Adrenal gland (tissue), 12 donors: ENCODE measurements around the gene HINT3. TPM values are rescaled to one million over a fixed set of nuclear protein-coding genes. Genes with fewer than 3 reads are reported as not detected.
A peak's percentile ranks its signal among the peaks of the same experiment; 100 is the strongest.

Experiments used
- DNase-seq, 7 donors: peaks; one replicate each; pipeline ENCODE4 v3.0.0-alpha.2; 2019 to 2020
- H3K27ac ChIP-seq, 5 donors: fragments of 200-600 bp; sonication (generic) in 4 of 5; 1 replicate in 3 of 5; 2 replicates in 2 of 5; pipeline versions ENCODE4 v1.5.1 to v1.8.0; 2016 to 2020; ENCODE audit warnings: mild to moderate bottlenecking in 1 of 5
- H3K27me3 ChIP-seq: fragments of 200-600 bp; 2 replicates; pipeline ENCODE4 v1.8.0; 2021
- H3K36me3 ChIP-seq, 2 donors: fragments of 200-600 bp; replicated peaks in 1 of 2; 1 replicate in 1 of 2; 2 replicates in 1 of 2; pipeline versions ENCODE4 v1.5.1 to v1.8.0; 2018 to 2022
- H3K4me1 ChIP-seq, 2 donors: fragments of 200-600 bp; replicated peaks in 1 of 2; 1 replicate in 1 of 2; 2 replicates in 1 of 2; pipeline versions ENCODE4 v1.5.1 to v1.8.0; 2018 to 2021
- H3K4me3 ChIP-seq, 4 donors: fragments of 200-600 bp; sonication (generic) in 3 of 4; one replicate each; pipeline ENCODE4 v1.5.1; 2016 to 2018
- H3K9me3 ChIP-seq, 3 donors: fragments of 200-600 bp; sonication (generic) in 1 of 3; replicated peaks in 1 of 3; 1 replicate in 2 of 3; 2 replicates in 1 of 3; pipeline versions ENCODE4 v1.5.1 to v1.8.0; 2016 to 2021
- POLR2A ChIP-seq, 2 donors: fragments of 450-650 bp; IDR thresholded peaks; one replicate each; pipeline ENCODE4 v1.6.1; 2017; ENCODE audit warnings: antibody characterized with exemption in 2 of 2, mild to moderate bottlenecking in 2 of 2, moderate library complexity in 1 of 2
- WGBS, 4 donors: extraction: QIAGEN DNeasy Blood & Tissue Kit in 2 of 4; methylation state at CpG; one replicate each; pipeline versions ENCODE4 v1.1.5 to v1.1.7; 2013 to 2017; 5-methylcytosine and 5-hydroxymethylcytosine counted together
- intact Hi-C, 2 donors: fragments of 100-400 bp; cut with DNase I; formaldehyde crosslinking; loops; one replicate each; pipeline versions ENCODE4 v1.14.1 to v1.15.0; 2022 to 2023
- polyA plus RNA-seq, 3 donors: library from polyadenylated mRNA; stranded (reverse); fragments of 200-250 nt in 2 of 3; fragments of 350-450 nt in 1 of 3; fragmentation: Illumina TruSeq in 1 of 3; extraction: RNeasy Lipid Tissue Mini Kit (QIAGEN cat#74804) in 1 of 3; gene quantifications; one replicate each; pipeline ENCODE4 v1.2.3, GENCODE V29; 2013 to 2014
- total RNA-seq, 9 donors: library from RNA; depleted of rRNA in 4 of 9; stranded (reverse); fragments of >200 nt in 4 of 9; fragments of 120-200 nt in 1 of 9; fragmentation: NEBNext Ultra II Directional in 1 of 9; extraction: Animal tissue kit (Norgen Biotek cat#: 25700) in 1 of 9; gene quantifications; one replicate each; pipeline versions ENCODE4 v1.1.0 to v1.2.4, GENCODE V29; 2013 to 2023
- TF ChIP-seq, protein P1 (sequence below), 6 experiments: fragments of 450-650 bp in 4 of 6; fragments of 200-600 bp in 2 of 6; sonication (generic) in 1 of 6; IDR thresholded peaks; 1 replicate in 5 of 6; 2 replicates in 1 of 6; pipeline versions ENCODE4 v1.5.1 to v1.8.0; 2016 to 2021; ENCODE audit warnings: antibody characterized with exemption in 6 of 6, mild to moderate bottlenecking in 2 of 6, moderate library complexity in 1 of 6
- donor health status: healthy with polysubstance abuse.
- donor health status: Bipolar disorder and iron deficiency.
- donor health status: DM: yes; HTN: yes; CAD: no.
- donor health status: DM: no; HTN: no; CAD: no.
- donor health status: DM: no; HTN: no; CAD: no.
- donor health status: DM: yes; HTN: yes; CAD: no.

HINT3 gene
- total and polyA plus RNA-seq, 12 donors = 4.7 to 40.6 (median 30.4) TPM

DNA sequence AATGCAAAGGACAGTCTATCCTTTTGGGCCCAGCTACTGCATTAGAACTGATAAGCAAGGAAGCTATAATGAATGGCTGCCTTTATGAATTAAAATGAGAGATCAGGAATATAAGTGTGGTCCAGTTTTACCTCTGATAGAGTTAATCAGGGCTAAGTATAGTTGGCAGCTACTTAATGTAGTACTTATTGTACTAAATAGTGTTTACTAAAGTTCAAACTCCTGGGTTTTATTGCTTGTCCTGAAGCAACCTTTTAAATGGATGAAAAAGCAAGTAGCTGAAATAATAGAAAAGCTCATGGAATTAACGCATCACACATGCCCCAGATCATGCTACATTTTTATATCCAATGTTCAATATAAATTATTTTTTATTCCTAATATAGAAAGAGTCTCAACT is 35.1 kb downstream of the HINT3 start:
- H3K27me3 ChIP-seq = no peaks in the 10 kb centered on the region
- no peak for DNase-seq
- peaks cover 5 to 27% of the 10 kb centered on the region in 2 donors for H3K4me1 ChIP-seq
- no peak for TF ChIP-seq POLR2A (IDR thresholded peaks at IDR 0.05)
- TF ChIP-seq, protein P1, sequence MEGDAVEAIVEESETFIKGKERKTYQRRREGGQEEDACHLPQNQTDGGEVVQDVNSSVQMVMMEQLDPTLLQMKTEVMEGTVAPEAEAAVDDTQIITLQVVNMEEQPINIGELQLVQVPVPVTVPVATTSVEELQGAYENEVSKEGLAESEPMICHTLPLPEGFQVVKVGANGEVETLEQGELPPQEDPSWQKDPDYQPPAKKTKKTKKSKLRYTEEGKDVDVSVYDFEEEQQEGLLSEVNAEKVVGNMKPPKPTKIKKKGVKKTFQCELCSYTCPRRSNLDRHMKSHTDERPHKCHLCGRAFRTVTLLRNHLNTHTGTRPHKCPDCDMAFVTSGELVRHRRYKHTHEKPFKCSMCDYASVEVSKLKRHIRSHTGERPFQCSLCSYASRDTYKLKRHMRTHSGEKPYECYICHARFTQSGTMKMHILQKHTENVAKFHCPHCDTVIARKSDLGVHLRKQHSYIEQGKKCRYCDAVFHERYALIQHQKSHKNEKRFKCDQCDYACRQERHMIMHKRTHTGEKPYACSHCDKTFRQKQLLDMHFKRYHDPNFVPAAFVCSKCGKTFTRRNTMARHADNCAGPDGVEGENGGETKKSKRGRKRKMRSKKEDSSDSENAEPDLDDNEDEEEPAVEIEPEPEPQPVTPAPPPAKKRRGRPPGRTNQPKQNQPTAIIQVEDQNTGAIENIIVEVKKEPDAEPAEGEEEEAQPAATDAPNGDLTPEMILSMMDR (IDR thresholded peaks at IDR 0.05) = no peak
- WGBS, 4 donors = 82 to 89% (median 85%) methylated on average over 1 of the region's 1 CpG
- H3K27ac ChIP-seq = no peak overlapping the region
- H3K4me3 ChIP-seq = no peak overlapping the region
- no peaks in the 10 kb centered on the region for H3K36me3 ChIP-seq
- intact Hi-C loops = no loop called here
- H3K9me3 ChIP-seq = no peaks in the 10 kb centered on the region

- intact Hi-C loops = no loop called here
- H3K9me3 ChIP-seq = no peaks in the 10 kb centered on the region
- peaks cover 0 to 12% of the 10 kb centered on the region in 2 donors for H3K36me3 ChIP-seq
- peaks cover 0 to 7% of the 10 kb centered on the region in 2 donors for H3K4me1 ChIP-seq
- TF ChIP-seq POLR2A (IDR thresholded peaks at IDR 0.05) = no peak
- TF ChIP-seq, protein P1 (IDR thresholded peaks at IDR 0.05) = no peak
- 73 to 78% (median 75%) methylated on average over 5 of the region's 5 CpGs for WGBS, 4 donors
- no peak for DNase-seq
- H3K4me3 ChIP-seq = no peak overlapping the region
- no peak overlapping the region for H3K27ac ChIP-seq
- no peaks in the 10 kb centered on the region for H3K27me3 ChIP-seq
Measured at GRCh38 chr6:125994670-125995488, 38.3 kb downstream of the HINT3 start.

DNA sequence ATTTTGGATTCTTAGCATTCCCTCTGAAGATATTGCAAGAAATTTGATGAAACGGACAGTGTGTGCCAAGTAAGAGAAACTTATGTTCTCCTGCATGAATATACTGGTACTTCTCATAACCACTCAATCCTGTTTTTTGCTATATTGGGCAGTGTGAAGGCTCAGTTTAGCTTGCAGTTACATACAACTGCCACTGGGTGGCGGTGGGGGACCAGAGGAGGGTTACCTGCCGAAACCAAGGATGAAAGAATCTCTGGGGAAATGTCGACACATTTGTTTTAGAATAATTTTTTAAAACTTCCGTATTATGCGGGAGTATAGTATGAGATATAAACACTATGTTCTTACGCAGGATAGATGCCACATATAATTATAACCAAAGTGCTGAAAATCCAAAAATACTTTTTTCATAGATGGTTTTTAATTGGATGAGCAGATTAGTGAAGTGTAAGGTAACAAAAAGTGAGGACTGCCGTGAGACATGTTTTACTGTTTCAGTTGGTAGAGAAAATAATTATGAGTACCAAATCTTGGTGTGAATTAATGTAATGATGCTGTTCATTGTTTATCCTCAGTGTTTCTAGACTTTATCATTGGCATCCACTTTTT is 39.5 kb downstream of the HINT3 start:
- intact Hi-C loops = no loop called here
- peak; percentile 39 to 73 (median 63) for DNase-seq
- TF ChIP-seq, protein P1 (IDR thresholded peaks at IDR 0.05) = peak; percentile 86 to 98 (median 91)
- TF ChIP-seq POLR2A (IDR thresholded peaks at IDR 0.05) = no peak
- Histone ChIP-seq H3K27ac (no peak overlapping the region), H3K4me3 (peak overlapping the region in 1 of 4 donors; percentile 32), H3K27me3 (no peaks in the 10 kb centered on the region), H3K9me3 (no peaks in the 10 kb centered on the region), H3K4me1 (peaks cover 0 to 5% of the 10 kb centered on the region in 2 donors), H3K36me3 (peaks cover 0 to 12% of the 10 kb centered on the region in 2 donors)
- WGBS, 4 donors = 3 to 6% (median 4%) methylated on average over 8 of the region's 8 CpGs

DNA sequence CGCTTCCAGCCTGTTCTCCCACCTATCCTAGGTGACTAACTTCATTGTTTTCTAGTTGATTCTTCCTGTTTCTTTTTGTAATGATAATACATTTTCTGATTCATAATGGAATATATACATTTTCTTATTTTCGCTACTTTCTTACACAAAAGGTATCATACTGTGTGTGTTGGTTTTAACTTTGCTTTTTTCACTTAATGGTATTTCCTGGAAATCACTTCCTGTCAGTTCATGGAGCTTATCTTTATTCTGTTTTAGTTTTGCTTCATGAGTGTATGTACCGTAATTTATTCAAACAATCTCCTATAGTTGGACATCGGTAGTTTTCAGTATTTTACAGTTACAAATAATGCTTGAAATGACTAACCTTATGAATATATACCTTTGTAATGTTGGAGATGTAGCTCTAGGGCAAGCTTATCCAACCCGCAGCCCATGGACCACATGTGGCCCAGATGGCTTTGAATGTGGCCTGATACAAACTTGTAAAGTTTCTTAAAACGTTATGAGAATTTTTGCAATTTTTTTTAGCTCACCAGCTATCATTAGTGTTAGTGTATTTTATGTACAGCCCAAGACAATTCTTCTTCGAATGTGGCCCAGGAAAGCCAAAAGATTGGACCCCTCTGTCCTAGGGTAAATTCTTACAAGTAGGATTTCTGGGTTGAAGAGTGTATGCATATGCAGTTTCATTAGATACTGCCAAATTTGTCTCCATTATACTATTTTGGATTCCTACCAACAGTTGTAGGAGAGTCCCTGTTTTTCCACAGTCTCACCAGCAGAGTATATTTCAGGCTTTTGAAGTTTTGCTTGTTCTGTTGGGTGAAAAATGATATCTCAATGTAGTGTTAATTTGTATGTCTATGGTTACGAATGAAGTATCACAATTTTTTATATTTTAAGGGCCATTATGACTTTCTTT is 46.4 kb downstream of the HINT3 start:
- 93 to 97% (median 95%) methylated on average over 8 of the region's 8 CpGs for WGBS, 4 donors
- Histone ChIP-seq H3K4me1 (no peaks in the 10 kb centered on the region), H3K27ac (no peak overlapping the region), H3K9me3 (no peaks in the 10 kb centered on the region), H3K36me3 (peaks cover 0 to 9% of the 10 kb centered on the region in 2 donors), H3K27me3 (no peaks in the 10 kb centered on the region), H3K4me3 (no peak overlapping the region)
- DNase-seq = no peak
- TF ChIP-seq, protein P1 (IDR thresholded peaks at IDR 0.05) = no peak
- no peak for TF ChIP-seq POLR2A (IDR thresholded peaks at IDR 0.05)
- intact Hi-C loops = no loop called here
